ENCODE results near the gene PRPF39.
"Not testable (repeated sequence)": the region's sequence is repeated elsewhere in the genome, so short reads cannot be mapped to it uniquely, and the experiment has no call there.

PRPF39 gene

GRCh38 chr14:45072126-45072525 lies 11.8 kb upstream of the PRPF39 start:
- H3K79me2 ChIP-seq (ENCODE audit: insufficient read depth, low read length): no peaks in the 10 kb centered on the region
- H3K4me3 ChIP-seq (ENCODE audit: low read length, poor library complexity, severe bottlenecking): no peak overlapping the region
- H2AFZ ChIP-seq (ENCODE audit: low read length): no peak overlapping the region
- TF ChIP-seq, protein P1, sequence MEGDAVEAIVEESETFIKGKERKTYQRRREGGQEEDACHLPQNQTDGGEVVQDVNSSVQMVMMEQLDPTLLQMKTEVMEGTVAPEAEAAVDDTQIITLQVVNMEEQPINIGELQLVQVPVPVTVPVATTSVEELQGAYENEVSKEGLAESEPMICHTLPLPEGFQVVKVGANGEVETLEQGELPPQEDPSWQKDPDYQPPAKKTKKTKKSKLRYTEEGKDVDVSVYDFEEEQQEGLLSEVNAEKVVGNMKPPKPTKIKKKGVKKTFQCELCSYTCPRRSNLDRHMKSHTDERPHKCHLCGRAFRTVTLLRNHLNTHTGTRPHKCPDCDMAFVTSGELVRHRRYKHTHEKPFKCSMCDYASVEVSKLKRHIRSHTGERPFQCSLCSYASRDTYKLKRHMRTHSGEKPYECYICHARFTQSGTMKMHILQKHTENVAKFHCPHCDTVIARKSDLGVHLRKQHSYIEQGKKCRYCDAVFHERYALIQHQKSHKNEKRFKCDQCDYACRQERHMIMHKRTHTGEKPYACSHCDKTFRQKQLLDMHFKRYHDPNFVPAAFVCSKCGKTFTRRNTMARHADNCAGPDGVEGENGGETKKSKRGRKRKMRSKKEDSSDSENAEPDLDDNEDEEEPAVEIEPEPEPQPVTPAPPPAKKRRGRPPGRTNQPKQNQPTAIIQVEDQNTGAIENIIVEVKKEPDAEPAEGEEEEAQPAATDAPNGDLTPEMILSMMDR (conservative IDR thresholded peaks at IDR 0.05; ENCODE audit: low read length): no peak
- TF ChIP-seq EZH2phosphoT487 (IDR thresholded peaks at IDR 0.05; ENCODE audit: borderline replicate concordance): no peak
- H3K9me2 ChIP-seq (replicated peaks; ENCODE audit: low read depth, low read length): no peaks in the 10 kb centered on the region
- no peak overlapping the region for H3K4me2 ChIP-seq (ENCODE audit: low read depth, low read length, poor library complexity, severe bottlenecking)
- no peaks in the 10 kb centered on the region for H3F3A ChIP-seq (ENCODE audit: low read depth)
- H4K20me1 ChIP-seq (ENCODE audit: insufficient read depth, low read length, poor library complexity, severe bottlenecking): no peaks in the 10 kb centered on the region
- no peak overlapping the region for H3K9ac ChIP-seq (ENCODE audit: low read depth, low read length, poor library complexity, severe bottlenecking)
- H3K9me3 ChIP-seq (ENCODE audit: insufficient read depth, low read depth, low read length): no peaks in the 10 kb centered on the region
- no peaks in the 10 kb centered on the region for H3K4me1 ChIP-seq (ENCODE audit: insufficient read depth, low read length, poor library complexity, severe bottlenecking)
- H3K36me3 ChIP-seq (ENCODE audit: insufficient read depth, low read length): no peaks in the 10 kb centered on the region
- H3K27me3 ChIP-seq (ENCODE audit: insufficient read depth, low read length, poor library complexity, severe bottlenecking): no peaks in the 10 kb centered on the region

DNA sequence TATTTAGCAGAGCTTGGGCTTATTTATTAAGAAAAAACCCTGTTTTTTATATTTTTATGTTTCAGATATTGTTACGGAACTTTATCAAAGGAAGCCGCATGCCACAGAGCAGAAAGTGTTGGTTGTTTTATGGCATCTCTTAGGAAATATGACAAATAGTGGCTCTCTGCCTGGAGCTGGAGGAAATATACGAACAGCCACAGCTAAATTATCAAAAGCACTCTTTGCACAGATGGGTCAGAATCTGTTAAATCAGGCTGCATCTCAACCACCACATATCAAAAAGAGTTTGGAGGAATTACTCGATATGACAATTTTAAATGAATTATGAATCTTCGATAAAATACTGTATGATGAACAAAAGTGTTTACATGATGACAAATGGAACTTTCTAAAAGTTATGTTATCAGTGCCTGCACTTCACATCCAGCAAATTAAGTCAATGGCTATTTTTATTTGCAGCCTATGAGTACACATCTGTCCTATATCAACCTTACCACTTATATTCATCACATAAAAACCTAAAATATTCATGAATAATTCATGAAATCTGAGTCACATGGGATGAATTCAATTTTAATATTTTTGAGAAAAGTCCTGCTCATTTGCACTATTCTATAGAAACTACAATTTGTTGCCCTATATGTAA lies 10.6 kb upstream of the PRPF39 start:
- Histone ChIP-seq H3F3A (ENCODE audit: low read depth) (no peaks in the 10 kb centered on the region), H3K79me2 (ENCODE audit: insufficient read depth, low read length) (no peaks in the 10 kb centered on the region), H4K20me1 (ENCODE audit: insufficient read depth, low read length, poor library complexity, severe bottlenecking) (no peaks in the 10 kb centered on the region), H3K27me3 (ENCODE audit: insufficient read depth, low read length, poor library complexity, severe bottlenecking) (no peaks in the 10 kb centered on the region), H3K4me1 (ENCODE audit: insufficient read depth, low read length, poor library complexity, severe bottlenecking) (no peaks in the 10 kb centered on the region), H3K4me2 (ENCODE audit: low read depth, low read length, poor library complexity, severe bottlenecking) (no peak overlapping the region), H3K9me2 (replicated peaks; ENCODE audit: low read depth, low read length) (no peaks in the 10 kb centered on the region), H3K4me3 (ENCODE audit: low read length, poor library complexity, severe bottlenecking) (no peak overlapping the region), H3K9me3 (ENCODE audit: insufficient read depth, low read depth, low read length) (no peaks in the 10 kb centered on the region), H3K9ac (ENCODE audit: low read depth, low read length, poor library complexity, severe bottlenecking) (no peak overlapping the region), H2AFZ (ENCODE audit: low read length) (no peak overlapping the region), H3K36me3 (ENCODE audit: insufficient read depth, low read length) (no peaks in the 10 kb centered on the region)
- no peak for TF ChIP-seq EZH2phosphoT487 (IDR thresholded peaks at IDR 0.05; ENCODE audit: borderline replicate concordance)
- TF ChIP-seq, protein P1 (conservative IDR thresholded peaks at IDR 0.05; ENCODE audit: low read length): no peak

DNA sequence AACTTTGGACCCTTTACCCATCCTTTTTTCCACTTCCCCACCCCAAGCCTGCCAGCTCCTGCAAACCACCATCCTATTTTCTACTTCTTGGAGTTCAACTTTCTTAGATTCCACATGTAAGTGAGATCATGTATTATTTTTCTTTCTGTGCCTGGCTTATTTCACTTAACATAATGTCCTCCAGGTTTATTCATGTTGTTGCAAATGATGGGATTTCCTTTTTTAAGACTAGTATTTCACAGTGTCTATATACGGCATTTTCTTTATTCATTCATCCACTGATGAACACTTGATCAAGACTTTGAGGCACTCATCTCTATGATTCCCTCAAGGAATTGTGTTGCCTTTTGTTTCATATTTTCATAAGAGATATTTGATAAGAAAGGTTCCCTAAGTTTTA lies 5.6 kb upstream of the PRPF39 start:
- TF ChIP-seq, protein P1 (conservative IDR thresholded peaks at IDR 0.05; ENCODE audit: low read length): no peak
- TF ChIP-seq EZH2phosphoT487 (IDR thresholded peaks at IDR 0.05; ENCODE audit: borderline replicate concordance): no peak
- no peaks in the 10 kb centered on the region for H3K9me2 ChIP-seq (replicated peaks; ENCODE audit: low read depth, low read length)
- H3K79me2 ChIP-seq (ENCODE audit: insufficient read depth, low read length): no peaks in the 10 kb centered on the region
- H3K27me3 ChIP-seq (ENCODE audit: insufficient read depth, low read length, poor library complexity, severe bottlenecking): no peaks in the 10 kb centered on the region
- H3K4me2 ChIP-seq (ENCODE audit: low read depth, low read length, poor library complexity, severe bottlenecking): no peak overlapping the region
- H2AFZ ChIP-seq (ENCODE audit: low read length): no peak overlapping the region
- H4K20me1 ChIP-seq (ENCODE audit: insufficient read depth, low read length, poor library complexity, severe bottlenecking): no peaks in the 10 kb centered on the region
- peaks cover 2% of the 10 kb centered on the region for H3K4me1 ChIP-seq (ENCODE audit: insufficient read depth, low read length, poor library complexity, severe bottlenecking)
- H3K36me3 ChIP-seq (ENCODE audit: insufficient read depth, low read length): no peaks in the 10 kb centered on the region
- H3K4me3 ChIP-seq (ENCODE audit: low read length, poor library complexity, severe bottlenecking): no peak overlapping the region
- H3K9ac ChIP-seq (ENCODE audit: low read depth, low read length, poor library complexity, severe bottlenecking): no peak overlapping the region
- H3K9me3 ChIP-seq (ENCODE audit: insufficient read depth, low read depth, low read length): no peaks in the 10 kb centered on the region
- H3F3A ChIP-seq (ENCODE audit: low read depth): no peaks in the 10 kb centered on the region

DNA sequence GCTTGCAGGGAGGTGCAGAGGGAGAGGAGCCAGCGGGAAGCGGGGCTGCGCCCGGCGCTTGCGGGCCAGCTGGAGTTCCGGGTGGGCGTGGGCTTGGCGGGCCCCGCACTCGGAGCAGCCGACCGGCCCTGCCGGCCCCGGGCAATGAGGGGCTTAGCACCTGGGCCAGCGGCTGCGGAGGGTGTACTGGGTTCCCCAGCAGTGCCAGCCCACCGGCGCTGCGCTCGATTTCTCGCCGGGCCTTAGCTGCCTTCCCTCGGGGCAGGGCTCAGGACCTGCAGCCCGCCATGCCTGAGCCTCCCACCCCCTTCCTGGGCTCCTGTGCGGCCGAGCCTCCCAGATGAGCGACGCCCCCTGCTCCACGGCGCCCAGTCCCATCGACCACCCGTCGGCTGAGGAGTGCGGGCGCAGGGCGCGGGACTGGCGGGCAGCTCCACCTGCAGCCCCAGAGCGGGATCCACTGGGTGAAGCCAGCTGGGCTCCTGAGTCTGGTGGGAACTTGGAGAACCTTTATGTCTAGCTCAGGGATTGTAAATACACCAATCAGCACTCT lies 3.4 kb upstream of the PRPF39 start:
- not testable (repeated sequence) for H3K36me3 ChIP-seq (ENCODE audit: insufficient read depth, low read length); H3K9ac ChIP-seq (ENCODE audit: low read depth, low read length, poor library complexity, severe bottlenecking)

GRCh38 chr14:45081096-45081495 lies 2.8 kb upstream of the PRPF39 start:
- not testable (repeated sequence) for H3K4me2 ChIP-seq (ENCODE audit: low read depth, low read length, poor library complexity, severe bottlenecking); H3K36me3 ChIP-seq (ENCODE audit: insufficient read depth, low read length); H3F3A ChIP-seq (ENCODE audit: low read depth); H3K9me3 ChIP-seq (ENCODE audit: insufficient read depth, low read depth, low read length); H3K4me3 ChIP-seq (ENCODE audit: low read length, poor library complexity, severe bottlenecking); H2AFZ ChIP-seq (ENCODE audit: low read length); H3K9ac ChIP-seq (ENCODE audit: low read depth, low read length, poor library complexity, severe bottlenecking); H3K9me2 ChIP-seq (replicated peaks; ENCODE audit: low read depth, low read length); H3K27me3 ChIP-seq (ENCODE audit: insufficient read depth, low read length, poor library complexity, severe bottlenecking)
- peaks cover 22% of the 10 kb centered on the region for H3K79me2 ChIP-seq (ENCODE audit: insufficient read depth, low read length)
- peaks cover 21% of the 10 kb centered on the region for H4K20me1 ChIP-seq (ENCODE audit: insufficient read depth, low read length, poor library complexity, severe bottlenecking)
- peaks cover 24% of the 10 kb centered on the region for H3K4me1 ChIP-seq (ENCODE audit: insufficient read depth, low read length, poor library complexity, severe bottlenecking)

More for the DNA sequence above, 3.4 kb upstream of the PRPF39 start:
- H3K9me3 ChIP-seq (ENCODE audit: insufficient read depth, low read depth, low read length); H3K4me2 ChIP-seq (ENCODE audit: low read depth, low read length, poor library complexity, severe bottlenecking); H3K4me3 ChIP-seq (ENCODE audit: low read length, poor library complexity, severe bottlenecking); H3K9me2 ChIP-seq (replicated peaks; ENCODE audit: low read depth, low read length); H3F3A ChIP-seq (ENCODE audit: low read depth); H3K27me3 ChIP-seq (ENCODE audit: insufficient read depth, low read length, poor library complexity, severe bottlenecking); H2AFZ ChIP-seq (ENCODE audit: low read length): not testable (repeated sequence)
- Histone ChIP-seq H3K79me2 (ENCODE audit: insufficient read depth, low read length) (peaks cover 16% of the 10 kb centered on the region), H4K20me1 (ENCODE audit: insufficient read depth, low read length, poor library complexity, severe bottlenecking) (peaks cover 15% of the 10 kb centered on the region), H3K4me1 (ENCODE audit: insufficient read depth, low read length, poor library complexity, severe bottlenecking) (peaks cover 18% of the 10 kb centered on the region)

All from Loucy (cell line).